ENCODE measurements around the gene SLC7A6. TPM values are rescaled to one million over a fixed set of nuclear protein-coding genes. Genes with fewer than 3 reads are reported as not detected.

SLC7A6 gene
- total RNA-seq, 1 donor from 2014 or later: 12.1 TPM

DNA sequence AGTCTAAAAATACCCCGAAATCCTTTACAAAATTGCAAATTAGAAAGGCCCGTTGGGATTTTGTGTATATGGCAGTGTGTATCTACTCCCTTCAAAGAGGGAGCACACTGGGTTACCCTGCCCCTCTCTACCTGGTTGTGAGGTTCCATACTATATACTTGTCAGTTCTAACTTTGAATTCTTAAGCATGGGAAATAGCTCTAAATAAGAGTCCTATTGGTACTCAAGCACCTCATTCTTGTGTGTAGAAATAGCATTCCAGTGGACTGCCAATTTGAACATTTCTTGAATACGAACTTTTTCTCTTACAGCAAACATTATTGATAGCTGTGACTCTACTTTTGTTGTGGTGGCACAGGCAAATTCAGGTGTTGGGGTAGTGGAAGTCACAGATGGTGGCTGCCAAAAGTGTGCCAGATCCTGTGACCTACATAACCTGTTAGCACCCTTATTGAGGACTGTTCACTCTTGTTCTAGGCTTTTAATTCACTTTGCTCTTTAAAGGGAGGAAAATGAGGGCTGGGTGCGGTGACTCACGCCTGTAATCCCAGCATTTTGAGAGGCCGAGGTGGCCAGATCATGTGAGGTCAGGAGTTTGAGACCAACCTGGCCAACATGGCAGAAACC is 44.5 kb upstream of the SLC7A6 start:
- Histone ChIP-seq H3K36me3 (ENCODE audit: control insufficient read depth, insufficient read depth, low read length) (no peaks in the 10 kb centered on the region), H3K4me3 (ENCODE audit: low read depth, low read length) (no peak overlapping the region), H3K27me3 (ENCODE audit: control insufficient read depth, insufficient read depth, low read length) (no peaks in the 10 kb centered on the region)
- TF ChIP-seq, protein P1, sequence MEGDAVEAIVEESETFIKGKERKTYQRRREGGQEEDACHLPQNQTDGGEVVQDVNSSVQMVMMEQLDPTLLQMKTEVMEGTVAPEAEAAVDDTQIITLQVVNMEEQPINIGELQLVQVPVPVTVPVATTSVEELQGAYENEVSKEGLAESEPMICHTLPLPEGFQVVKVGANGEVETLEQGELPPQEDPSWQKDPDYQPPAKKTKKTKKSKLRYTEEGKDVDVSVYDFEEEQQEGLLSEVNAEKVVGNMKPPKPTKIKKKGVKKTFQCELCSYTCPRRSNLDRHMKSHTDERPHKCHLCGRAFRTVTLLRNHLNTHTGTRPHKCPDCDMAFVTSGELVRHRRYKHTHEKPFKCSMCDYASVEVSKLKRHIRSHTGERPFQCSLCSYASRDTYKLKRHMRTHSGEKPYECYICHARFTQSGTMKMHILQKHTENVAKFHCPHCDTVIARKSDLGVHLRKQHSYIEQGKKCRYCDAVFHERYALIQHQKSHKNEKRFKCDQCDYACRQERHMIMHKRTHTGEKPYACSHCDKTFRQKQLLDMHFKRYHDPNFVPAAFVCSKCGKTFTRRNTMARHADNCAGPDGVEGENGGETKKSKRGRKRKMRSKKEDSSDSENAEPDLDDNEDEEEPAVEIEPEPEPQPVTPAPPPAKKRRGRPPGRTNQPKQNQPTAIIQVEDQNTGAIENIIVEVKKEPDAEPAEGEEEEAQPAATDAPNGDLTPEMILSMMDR (IDR thresholded peaks at IDR 0.05; ENCODE audit: insufficient read depth, low read length, poor library complexity, severe bottlenecking): no peak
- no peak for DNase-seq (ENCODE audit: low read depth)

DNA sequence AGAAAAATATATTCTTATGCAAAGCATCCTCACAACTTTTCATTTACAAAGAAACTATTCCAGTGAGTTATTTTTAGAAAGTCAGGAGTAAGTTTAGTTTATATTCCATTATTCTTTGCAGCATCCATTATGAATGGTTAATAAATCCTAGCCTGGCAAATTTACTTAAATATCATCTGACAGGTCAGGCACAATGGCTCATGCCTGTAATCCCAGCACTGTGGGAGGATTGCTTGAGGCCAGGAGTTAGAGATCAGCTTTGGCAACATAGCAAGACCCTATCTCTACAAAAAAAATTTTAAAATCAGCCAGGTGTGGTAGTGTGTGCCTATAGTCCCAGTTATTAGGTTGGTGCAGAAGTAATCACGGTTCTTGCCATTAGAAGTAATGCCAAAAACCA is 41.3 kb upstream of the SLC7A6 start:
- no peaks in the 10 kb centered on the region for H3K36me3 ChIP-seq (ENCODE audit: control insufficient read depth, insufficient read depth, low read length)
- DNase-seq (ENCODE audit: low read depth): no peak
- TF ChIP-seq, protein P1 (IDR thresholded peaks at IDR 0.05; ENCODE audit: insufficient read depth, low read length, poor library complexity, severe bottlenecking): no peak
- H3K4me3 ChIP-seq (ENCODE audit: low read depth, low read length): no peak overlapping the region
- no peaks in the 10 kb centered on the region for H3K27me3 ChIP-seq (ENCODE audit: control insufficient read depth, insufficient read depth, low read length)

DNA sequence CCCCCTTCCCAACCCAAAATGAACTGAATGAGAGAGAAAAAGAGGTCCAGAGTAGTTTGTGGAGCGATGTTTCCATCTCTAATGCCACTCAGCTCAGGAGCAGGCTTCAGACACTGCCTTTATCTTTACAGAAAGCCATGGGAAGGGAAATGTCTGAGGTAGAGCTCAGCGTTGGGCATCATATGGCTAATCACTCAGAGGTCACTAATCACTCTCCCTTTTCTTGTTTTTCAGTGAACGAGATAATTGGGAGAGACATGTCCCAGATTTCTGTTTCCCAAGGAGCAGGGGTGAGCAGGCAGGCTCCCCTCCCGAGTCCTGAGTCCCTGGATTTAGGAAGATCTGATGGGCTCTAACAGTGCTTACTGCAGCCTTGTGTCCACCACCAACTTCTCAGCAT is 38.2 kb upstream of the SLC7A6 start:
- TF ChIP-seq, protein P1 (IDR thresholded peaks at IDR 0.05; ENCODE audit: insufficient read depth, low read length, poor library complexity, severe bottlenecking): no peak
- Histone ChIP-seq H3K27me3 (ENCODE audit: control insufficient read depth, insufficient read depth, low read length) (no peaks in the 10 kb centered on the region), H3K36me3 (ENCODE audit: control insufficient read depth, insufficient read depth, low read length) (peaks cover 4% of the 10 kb centered on the region)

DNA sequence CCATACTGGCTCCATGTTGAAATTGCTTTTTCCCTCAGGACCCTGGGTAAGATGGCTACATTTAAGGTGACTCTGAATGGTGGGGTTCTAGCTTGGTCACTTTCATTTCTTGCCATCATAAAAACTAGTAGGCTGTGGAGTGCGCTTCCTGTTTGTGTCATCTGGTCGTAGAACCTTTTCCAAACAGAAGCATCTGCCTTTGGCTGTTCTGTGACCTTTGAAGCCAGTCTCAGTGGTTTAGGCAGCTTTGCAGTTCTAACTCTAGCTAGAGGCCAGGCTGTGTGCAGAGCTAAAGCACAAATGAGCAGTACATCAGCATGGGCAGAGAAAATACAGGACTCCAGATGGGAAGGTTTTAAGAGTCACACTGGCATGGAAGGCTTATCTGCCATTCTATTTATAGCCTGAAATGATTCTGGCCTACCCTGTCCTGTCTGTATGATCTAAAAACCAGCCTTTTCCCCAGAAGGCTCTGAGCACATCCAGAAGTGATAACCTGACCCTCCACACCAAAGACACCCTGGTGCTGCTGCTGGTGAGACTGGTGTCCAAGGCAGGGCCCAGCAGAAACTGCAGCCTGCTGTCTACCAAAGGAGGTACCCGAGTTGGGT is 37.0 kb upstream of the SLC7A6 start:
- no peaks in the 10 kb centered on the region for H3K27me3 ChIP-seq (ENCODE audit: control insufficient read depth, insufficient read depth, low read length)
- TF ChIP-seq, protein P1 (IDR thresholded peaks at IDR 0.05; ENCODE audit: insufficient read depth, low read length, poor library complexity, severe bottlenecking): no peak
- H3K36me3 ChIP-seq (ENCODE audit: control insufficient read depth, insufficient read depth, low read length): peaks cover 4% of the 10 kb centered on the region
- no peak for DNase-seq (ENCODE audit: low read depth)
- H3K4me3 ChIP-seq (ENCODE audit: low read depth, low read length): no peak overlapping the region

More for the DNA sequence above, 38.2 kb upstream of the SLC7A6 start:
- no peak for DNase-seq (ENCODE audit: low read depth)
- no peak overlapping the region for H3K4me3 ChIP-seq (ENCODE audit: low read depth, low read length)

DNA sequence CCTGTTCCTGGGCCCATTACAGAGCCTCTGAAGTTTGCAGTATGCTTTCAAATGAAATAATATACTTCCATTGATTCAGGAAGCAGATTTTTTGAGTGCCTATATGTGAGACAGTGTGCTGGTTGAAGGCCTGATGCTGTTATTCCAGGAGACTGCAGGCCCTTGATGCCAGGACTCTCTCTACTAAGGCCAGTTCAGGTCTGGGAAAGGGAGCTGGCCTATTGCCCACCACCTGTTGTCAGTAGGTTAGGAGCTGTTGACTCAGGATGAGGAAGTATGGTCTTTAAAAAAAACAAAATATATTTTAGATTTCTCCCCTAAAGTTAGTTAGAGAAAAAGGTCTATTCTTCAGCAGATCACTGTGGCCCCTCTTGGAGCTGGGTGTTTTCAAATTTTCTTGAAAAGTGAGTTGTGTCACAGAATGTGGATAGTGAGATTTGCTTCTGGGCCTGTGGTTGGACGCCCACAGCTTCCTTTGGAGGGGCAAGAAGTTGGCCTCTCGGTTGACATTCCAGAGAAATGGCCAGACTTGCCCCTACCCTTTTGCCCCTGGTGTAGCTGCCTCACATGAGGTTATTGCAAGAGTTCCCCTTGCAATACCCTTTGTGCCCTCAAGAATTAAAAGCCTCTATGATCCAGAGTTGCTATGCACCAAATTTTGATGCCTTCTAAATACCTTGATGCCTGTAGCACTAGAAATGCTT is 36.3 kb upstream of the SLC7A6 start:
- H3K4me3 ChIP-seq (ENCODE audit: low read depth, low read length): no peak overlapping the region
- TF ChIP-seq, protein P1 (IDR thresholded peaks at IDR 0.05; ENCODE audit: insufficient read depth, low read length, poor library complexity, severe bottlenecking): no peak
- H3K36me3 ChIP-seq (ENCODE audit: control insufficient read depth, insufficient read depth, low read length): peaks cover 4% of the 10 kb centered on the region
- DNase-seq (ENCODE audit: low read depth): no peak
- no peaks in the 10 kb centered on the region for H3K27me3 ChIP-seq (ENCODE audit: control insufficient read depth, insufficient read depth, low read length)

All from kidney epithelial cell (primary cell).